NCI-H345 (cell line): Measurements from ENCODE around the gene GLCCI1.

Source experiments
- DNase-seq: peaks from one replicate; lab custom pipeline; 2025; lab: John Stamatoyannopoulos, UW

Gene GLCCI1

GRCh38 chr7:7964250-7964649, 4.3 kb upstream of the GLCCI1 start:
- no peak for DNase-seq

GRCh38 chr7:7964691-7965090, 3.9 kb upstream of the GLCCI1 start:
- DNase-seq, result no peak

- DNase-seq, result no peak
These were observed 3.3 kb upstream of the GLCCI1 start for GRCh38 chr7:7965301-7965700.

GRCh38 chr7:7966141-7966734, 2.4 kb upstream of the GLCCI1 start:
- DNase-seq, result no peak

- DNase-seq, result no peak
These were observed 581 bp upstream of the GLCCI1 start for GRCh38 chr7:7967886-7968543.

GRCh38 chr7:7969306-7970236, 975 bp downstream of the GLCCI1 start:
- DNase-seq, result peak; percentile 55

- DNase-seq, result peak; percentile 41
These were observed 1.6 kb downstream of the GLCCI1 start for GRCh38 chr7:7970237-7970530.

- peak; percentile 10 for DNase-seq
These were observed 2.1 kb downstream of the GLCCI1 start for GRCh38 chr7:7970531-7971307.

GRCh38 chr7:7971308-7972040, 2.9 kb downstream of the GLCCI1 start:
- no peak for DNase-seq

GRCh38 chr7:7972128-7972527, 3.5 kb downstream of the GLCCI1 start:
- no peak for DNase-seq

GRCh38 chr7:7972922-7973594, 4.5 kb downstream of the GLCCI1 start:
- no peak for DNase-seq

GRCh38 chr7:7976677-7977076, 8.1 kb downstream of the GLCCI1 start:
- DNase-seq, result no peak

GRCh38 chr7:7977774-7978173, 9.2 kb downstream of the GLCCI1 start:
- no peak for DNase-seq

- no peak for DNase-seq
These were observed 10.3 kb downstream of the GLCCI1 start for GRCh38 chr7:7978860-7979259.

GRCh38 chr7:7979558-7979957, 11.0 kb downstream of the GLCCI1 start:
- no peak for DNase-seq

- DNase-seq, result no peak
These were observed 11.5 kb downstream of the GLCCI1 start for GRCh38 chr7:7980134-7980533.

GRCh38 chr7:7982904-7983303, 14.3 kb downstream of the GLCCI1 start:
- DNase-seq, result no peak

GRCh38 chr7:7984424-7984823, 15.8 kb downstream of the GLCCI1 start:
- no peak for DNase-seq

- no peak for DNase-seq
These were observed 20.1 kb downstream of the GLCCI1 start for GRCh38 chr7:7988706-7989105.

GRCh38 chr7:7989133-7989532, 20.5 kb downstream of the GLCCI1 start:
- DNase-seq, result no peak
